HG02588 (cell line): Measurements from ENCODE around the gene COMMD9.

Experiments
- ATAC-seq: cut with Tn5 transposase; IDR thresholded peaks from one replicate; pipeline ENCODE4 v1.9.1; 2021; ENCODE audit warnings: mild to moderate bottlenecking, moderate library complexity; ENCODE audit not compliant: unreplicated experiment

Gene COMMD9

GRCh38 chr11:36296884-36297543, 7.8 kb upstream of the COMMD9 start:
- no peak for ATAC-seq

DNA sequence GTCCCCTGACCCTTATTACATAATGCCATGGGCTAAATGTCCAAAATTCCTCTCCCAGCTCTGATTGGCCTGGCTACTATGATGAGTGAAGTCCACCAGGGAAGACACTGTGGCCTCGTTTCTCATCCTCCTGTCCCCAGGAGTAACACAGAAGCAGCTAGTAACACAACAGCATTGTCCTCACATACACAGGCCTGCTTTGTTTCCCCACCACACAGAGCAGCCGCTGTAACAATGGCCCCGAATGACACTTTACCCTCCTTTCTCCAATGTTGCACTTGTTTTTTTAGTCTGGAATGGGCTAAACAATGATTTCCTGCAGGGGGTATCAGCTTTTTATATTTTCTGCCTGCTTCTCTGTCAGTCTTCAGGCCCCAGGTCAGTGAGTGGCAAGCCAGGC, 6.7 kb upstream of the COMMD9 start, which contains the start of gene PRR5L:
TSS of gene PRR5L (plus strand) at position 363 of the 400 bp plus-strand sequence. CDS start 104,834 bp downstream, outside the sequence.
- no peak for ATAC-seq

- ATAC-seq = no peak
These were observed 3.1 kb upstream of the COMMD9 start for GRCh38 chr11:36292311-36292722.

DNA sequence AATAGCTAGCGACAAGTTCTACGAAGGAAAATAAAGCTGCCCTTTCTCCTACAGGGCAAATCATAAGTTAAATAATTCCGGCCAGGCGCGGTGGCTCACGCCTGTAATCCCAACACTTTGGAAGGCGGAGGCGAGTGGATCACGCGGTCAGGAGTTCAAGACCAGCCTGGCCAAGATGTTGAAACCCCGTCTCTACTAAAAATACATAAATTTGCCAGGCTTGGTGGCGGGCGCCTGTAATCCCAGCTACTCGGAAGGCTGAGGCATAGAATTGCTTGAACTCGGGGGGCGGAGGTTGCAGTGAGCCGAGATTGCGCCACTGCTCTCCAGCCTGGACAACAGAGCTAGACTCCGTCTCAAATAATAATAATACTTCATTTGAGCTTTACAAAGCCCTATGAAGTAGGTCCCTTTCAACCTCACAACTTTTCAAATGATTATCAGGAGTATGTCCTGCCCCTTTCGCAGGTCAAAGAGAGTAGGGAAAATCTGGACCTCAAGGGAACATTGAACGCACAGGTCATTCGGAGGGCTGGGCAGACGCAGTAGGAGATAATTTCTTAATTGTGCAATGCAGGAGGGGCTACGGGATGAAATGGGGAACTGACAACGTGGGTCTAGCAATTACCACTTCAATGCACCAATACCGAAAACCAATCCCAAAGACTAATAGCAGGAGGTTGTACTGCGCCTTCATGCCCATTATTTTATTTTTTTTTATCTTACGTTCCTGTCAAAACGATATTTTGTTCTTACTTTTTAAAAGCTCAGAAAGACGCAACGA, 590 bp downstream of the COMMD9 start:
- ATAC-seq = no peak

GRCh38 chr11:36282926-36283325, 6.3 kb downstream of the COMMD9 start:
- no peak for ATAC-seq

DNA sequence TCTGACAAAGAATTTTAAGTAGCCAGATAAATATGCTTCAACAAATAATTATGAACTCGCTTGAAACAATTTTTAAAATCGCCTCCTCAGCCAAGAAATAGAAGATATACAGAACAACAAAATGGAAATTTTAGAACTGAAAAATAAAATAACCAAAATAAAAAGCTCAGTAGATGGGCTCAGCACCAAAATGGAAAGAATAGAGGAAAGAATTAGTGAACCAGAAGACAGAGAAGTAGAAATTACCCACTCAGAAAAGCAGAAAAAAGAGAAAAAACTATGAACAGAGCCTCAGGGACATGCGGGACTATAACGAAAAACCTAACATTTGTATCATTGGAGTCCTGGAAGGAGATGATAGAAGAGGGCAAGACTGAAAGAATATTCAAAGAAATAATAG, 7.4 kb downstream of the COMMD9 start:
- no peak for ATAC-seq

DNA sequence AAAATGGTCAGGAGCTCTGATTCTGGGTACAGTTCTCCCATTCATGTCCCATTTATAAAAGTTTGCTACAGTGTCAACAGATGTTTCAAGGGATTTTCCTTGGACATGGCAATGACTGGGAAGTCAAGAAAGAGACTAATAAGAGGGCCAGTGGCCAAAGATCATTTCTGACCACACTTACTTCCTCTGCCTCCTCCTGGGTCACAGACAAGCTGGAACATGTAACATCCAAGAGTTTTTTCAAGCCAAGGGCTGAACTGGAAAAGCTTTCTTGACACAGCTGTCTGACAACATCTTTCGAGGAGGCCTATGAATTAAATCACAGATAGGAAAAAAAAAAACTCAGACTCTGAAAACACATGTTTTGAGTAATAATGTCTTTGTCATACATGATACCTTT, 8.7 kb downstream of the COMMD9 start:
- no peak for ATAC-seq

GRCh38 chr11:36278531-36279282, 10.5 kb downstream of the COMMD9 start:
- no peak for ATAC-seq

GRCh38 chr11:36274414-36274813, 14.8 kb downstream of the COMMD9 start:
- no peak for ATAC-seq

- no peak for ATAC-seq
These were observed 16.1 kb downstream of the COMMD9 start for GRCh38 chr11:36273110-36273509.

DNA sequence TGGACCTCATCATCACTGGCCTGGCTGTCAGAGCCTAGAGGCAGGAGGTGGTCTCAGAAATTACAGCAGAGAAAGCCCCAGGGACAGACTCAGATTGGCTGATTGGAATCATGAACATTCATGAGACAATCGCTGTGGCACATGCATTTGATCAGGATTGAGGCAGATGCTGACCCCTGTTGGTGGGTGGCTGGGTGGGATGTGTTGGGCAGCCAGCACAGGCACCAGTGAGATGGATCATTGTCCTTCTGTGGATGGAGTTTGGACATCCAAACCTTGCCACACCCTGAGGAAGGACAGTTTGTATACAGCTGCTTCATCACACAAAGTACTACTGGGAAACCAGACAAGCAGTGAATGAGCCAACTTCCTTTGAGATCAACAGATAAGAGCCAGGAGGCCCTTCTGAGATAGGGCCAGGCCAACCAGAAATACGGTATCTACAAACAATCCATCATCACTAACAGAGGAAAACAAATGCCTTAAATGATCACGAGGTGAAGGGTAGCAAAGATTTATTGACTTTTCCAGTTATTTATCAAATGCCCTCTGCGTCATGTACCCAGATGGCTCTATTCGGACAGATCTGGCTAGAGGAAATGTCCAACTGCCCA, 17.3 kb downstream of the COMMD9 start:
- ATAC-seq = no peak

DNA sequence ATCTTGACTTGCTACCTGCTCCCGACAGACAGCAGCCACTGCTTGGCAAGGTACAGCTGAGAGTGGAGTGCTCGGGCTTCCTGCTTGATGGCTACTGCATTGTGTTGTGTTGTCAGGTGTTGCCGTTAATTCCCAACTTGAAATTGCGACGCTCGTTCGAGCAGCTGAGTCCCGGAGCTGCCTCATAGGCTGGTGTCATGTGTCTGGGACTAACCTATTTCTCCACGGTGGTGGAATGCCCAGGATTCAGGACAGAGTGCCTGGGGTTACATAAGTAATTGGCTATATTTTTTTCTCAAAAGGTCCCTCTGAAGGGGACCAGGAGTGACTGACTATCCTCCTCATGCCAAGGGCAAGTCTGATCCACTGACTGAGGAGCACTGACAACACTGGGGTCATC, 18.5 kb downstream of the COMMD9 start:
- no peak for ATAC-seq

DNA sequence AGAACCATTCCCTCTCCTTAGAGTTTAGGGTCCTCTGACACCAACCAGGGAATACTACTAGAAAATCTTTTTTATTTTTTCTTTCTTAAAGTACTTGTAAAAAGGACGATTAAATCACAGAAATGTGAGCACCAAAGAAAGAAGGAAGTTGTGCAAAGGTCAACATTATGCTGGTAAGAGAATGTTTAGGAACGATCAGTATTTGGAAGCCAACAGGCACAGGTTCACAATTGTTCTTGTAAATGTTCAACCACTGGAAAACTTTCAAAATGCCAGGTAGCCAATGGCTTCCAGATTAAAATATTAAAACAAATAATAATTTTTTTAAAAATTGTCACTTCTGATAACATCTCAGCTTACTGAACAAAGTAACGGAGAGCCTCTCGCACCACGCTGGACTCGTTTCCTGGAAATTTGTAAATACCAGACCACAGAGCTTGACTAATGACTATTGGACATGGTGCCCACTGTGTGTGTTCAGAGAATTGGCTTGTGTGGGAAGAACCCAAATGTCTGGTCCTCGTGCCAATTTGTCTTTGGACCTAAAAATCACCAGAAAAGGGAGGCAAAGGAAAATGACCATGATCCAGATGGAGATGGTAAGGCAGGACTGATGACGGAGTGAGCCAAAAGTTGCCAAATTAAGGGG, 20.8 kb downstream of the COMMD9 start:
- no peak for ATAC-seq

GRCh38 chr11:36266767-36267166, 22.5 kb downstream of the COMMD9 start:
- no peak for ATAC-seq

DNA sequence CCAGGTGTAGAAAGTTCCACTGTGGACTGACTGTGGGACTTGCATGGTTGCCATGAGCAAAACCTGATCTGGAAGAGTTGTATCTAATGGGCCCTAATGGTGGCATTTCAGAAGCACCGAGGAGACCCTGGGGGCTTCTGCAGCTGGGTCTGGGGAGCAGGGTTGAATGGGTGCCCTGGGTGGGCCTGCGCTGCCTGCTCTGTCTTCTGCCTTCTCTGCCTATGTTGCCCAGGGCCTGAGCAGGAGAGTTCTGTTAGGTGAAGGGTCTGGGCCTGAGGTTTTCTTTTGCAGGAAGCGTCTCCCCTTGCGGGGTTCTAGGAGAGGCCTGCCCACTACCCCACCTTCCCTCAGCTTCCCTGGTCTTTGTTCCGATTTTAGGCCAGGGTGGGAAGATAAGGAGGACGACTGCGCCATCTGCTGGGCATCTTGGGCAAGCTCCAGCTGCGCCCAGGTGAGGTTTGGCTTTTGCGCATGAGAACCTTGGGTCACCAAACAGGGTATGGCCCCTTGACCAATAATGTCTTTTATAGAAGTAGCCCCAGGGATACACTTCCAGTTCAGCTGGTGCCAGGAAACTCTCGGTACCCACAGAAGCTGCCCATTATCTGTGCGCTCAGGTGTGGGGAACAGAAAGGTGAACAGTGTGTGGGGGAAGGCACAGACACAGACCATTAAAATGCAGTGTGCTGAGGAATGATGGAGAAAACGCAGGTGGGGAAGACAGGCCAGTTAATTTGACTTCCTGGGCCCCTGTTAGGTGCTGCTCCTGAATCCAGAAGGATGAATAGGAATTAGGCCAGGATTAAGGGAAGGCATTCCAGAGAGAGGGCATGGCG, 23.2 kb downstream of the COMMD9 start:
- peak; percentile 63 for ATAC-seq

- ATAC-seq = no peak
These were observed 24.3 kb downstream of the COMMD9 start for GRCh38 chr11:36264973-36265344.

- no peak for ATAC-seq
These were observed 24.9 kb downstream of the COMMD9 start for GRCh38 chr11:36264011-36264972.

DNA sequence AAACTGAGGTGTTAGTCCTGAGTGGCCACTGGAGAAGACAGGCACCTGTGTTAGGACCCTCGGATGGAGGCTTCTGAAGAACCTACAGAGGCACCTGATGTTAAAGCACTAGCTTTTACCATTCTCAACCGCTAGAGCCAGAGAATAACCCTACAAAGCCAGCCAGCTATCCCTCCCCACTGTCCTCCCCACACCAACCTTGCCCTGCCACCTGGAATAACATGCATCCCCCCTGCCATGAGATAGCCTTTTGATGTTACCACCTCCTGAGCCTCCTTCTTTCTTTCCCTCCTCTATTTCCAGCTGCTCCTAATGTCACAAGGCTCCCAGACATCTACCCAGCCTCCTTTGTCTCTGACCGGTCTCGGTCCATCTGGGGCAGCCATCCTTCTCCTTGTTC, 28.1 kb downstream of the COMMD9 start:
- no peak for ATAC-seq
